ENCODE data around the gene FRMD4B.
A peak's percentile ranks its signal among the peaks of the same experiment; 100 is the strongest.
"Not testable (repeated sequence)": the region's sequence is repeated elsewhere in the genome, so short reads cannot be mapped to it uniquely, and the experiment has no call there.

The FRMD4B gene

GRCh38 chr3:69283913-69284611 is 101.8 kb downstream of the FRMD4B start:
- TF ChIP-seq CTCF (IDR thresholded peaks at IDR 0.05; ENCODE audit: insufficient read depth, low read depth, low read length, missing control alignments), result no peak
- DNase-seq (ENCODE audit: low read depth), result no peak
- H3K4me3 ChIP-seq (ENCODE audit: low read length), result no peak overlapping the region

GRCh38 chr3:69283496-69283895 is 102.4 kb downstream of the FRMD4B start:
- TF ChIP-seq CTCF (IDR thresholded peaks at IDR 0.05; ENCODE audit: insufficient read depth, low read depth, low read length, missing control alignments), result no peak
- peak; percentile 24 for DNase-seq (ENCODE audit: low read depth)
- no peak overlapping the region for H3K4me3 ChIP-seq (ENCODE audit: low read length)

- DNase-seq (ENCODE audit: low read depth), result no peak
- H3K4me3 ChIP-seq (ENCODE audit: low read length), result no peak overlapping the region
- no peak for TF ChIP-seq CTCF (IDR thresholded peaks at IDR 0.05; ENCODE audit: insufficient read depth, low read depth, low read length, missing control alignments)
These were observed 103.7 kb downstream of the FRMD4B start for GRCh38 chr3:69282181-69282580.

GRCh38 chr3:69277403-69277802 is 108.5 kb downstream of the FRMD4B start:
- not testable (repeated sequence) for DNase-seq (ENCODE audit: low read depth); H3K4me3 ChIP-seq (ENCODE audit: low read length)

- peak; percentile 81 for DNase-seq (ENCODE audit: low read depth)
- no peak overlapping the region for H3K4me3 ChIP-seq (ENCODE audit: low read length)
- no peak for TF ChIP-seq CTCF (IDR thresholded peaks at IDR 0.05; ENCODE audit: insufficient read depth, low read depth, low read length, missing control alignments)
These were observed 109.0 kb downstream of the FRMD4B start for GRCh38 chr3:69276884-69277283.

- peak; percentile 61 for DNase-seq (ENCODE audit: low read depth)
- H3K4me3 ChIP-seq (ENCODE audit: low read length), result not testable (repeated sequence)
These were observed 109.7 kb downstream of the FRMD4B start for GRCh38 chr3:69276191-69276590.

GRCh38 chr3:69273896-69274295 is 112.0 kb downstream of the FRMD4B start:
- no peak overlapping the region for H3K4me3 ChIP-seq (ENCODE audit: low read length)
- DNase-seq (ENCODE audit: low read depth), result peak; percentile 94
- no peak for TF ChIP-seq CTCF (IDR thresholded peaks at IDR 0.05; ENCODE audit: insufficient read depth, low read depth, low read length, missing control alignments)

- no peak for DNase-seq (ENCODE audit: low read depth)
- TF ChIP-seq CTCF (IDR thresholded peaks at IDR 0.05; ENCODE audit: insufficient read depth, low read depth, low read length, missing control alignments), result no peak
- H3K4me3 ChIP-seq (ENCODE audit: low read length), result no peak overlapping the region
These were observed 113.3 kb downstream of the FRMD4B start for GRCh38 chr3:69272556-69272955.

Measured in epithelial cell of esophagus (primary cell).